H1 (cell line): Measurements from ENCODE around the gene PXN. TPM values are rescaled to one million over a fixed set of nuclear protein-coding genes. Genes with fewer than 3 reads are reported as not detected.

Source experiments
- CTCF ChIA-PET: fragments of 300-600 bp; sonication (Branson Sonifier 250); formaldehyde crosslinking; loops from one replicate; lab custom pipeline; 2021; ENCODE audit not compliant: partially characterized antibody; lab: Charles Lee
- POLR2A ChIA-PET: fragments of 300-600 bp; sonication (Branson Sonifier 250); formaldehyde crosslinking; loops from one replicate; lab custom pipeline; 2021; ENCODE audit warnings: inconsistent platforms; ENCODE audit not compliant: partially characterized antibody; lab: Charles Lee
- DNase-seq, 2 experiments: peaks; one replicate each; pipeline versions ENCODE4 v3.0.0 to v3.0.0-alpha.2; 2010 to 2022; ENCODE audit warnings: low spot score in 2 of 2, low read depth in 1 of 2, mixed read lengths in 1 of 2
- FAIRE-seq: peaks from 2 replicates; lab custom pipeline; 2011; peaks lifted over from hg19 to GRCh38; lab: Jason Lieb, UNC
- H2AFZ ChIP-seq: 2 replicates; pipeline ENCODE4 v1.8.1; 2012; ENCODE audit warnings: low read length, inconsistent platforms
- H2AK5ac ChIP-seq: 2 replicates; pipeline ENCODE4 v1.6.1; 2013; ENCODE audit warnings: low read depth, low read length
- H2BK120ac ChIP-seq: replicated peaks from 2 replicates; pipeline ENCODE3; 2013; ENCODE audit warnings: low read depth, low read length, inconsistent platforms
- H2BK12ac ChIP-seq: 2 replicates; pipeline ENCODE4 v1.6.1; 2013; ENCODE audit warnings: low read depth, low read length
- H2BK15ac ChIP-seq: 2 replicates; pipeline ENCODE4 v1.6.1; 2013; ENCODE audit warnings: low read length
- H2BK20ac ChIP-seq: 2 replicates; pipeline ENCODE4 v1.6.1; 2013; ENCODE audit warnings: low read length
- H2BK5ac ChIP-seq: 2 replicates; pipeline ENCODE4 v1.6.1; 2013; ENCODE audit warnings: low read depth, low read length
- H3K14ac ChIP-seq: 2 replicates; pipeline ENCODE4 v1.6.1; 2013; ENCODE audit warnings: inconsistent platforms; ENCODE audit not compliant: insufficient read length
- H3K18ac ChIP-seq: 2 replicates; pipeline ENCODE4 v1.6.1; 2013; ENCODE audit warnings: low read length; ENCODE audit errors: extremely low read depth
- H3K23ac ChIP-seq: 2 replicates; pipeline ENCODE4 v1.6.1; 2013; ENCODE audit warnings: inconsistent platforms; ENCODE audit not compliant: insufficient read length
- H3K23me2 ChIP-seq: 2 replicates; pipeline ENCODE4 v1.6.1; 2013; ENCODE audit warnings: low read depth, low read length
- H3K27ac ChIP-seq: 2 replicates; pipeline ENCODE4 v1.6.1; 2011; ENCODE audit warnings: low read depth, low read length, inconsistent platforms
- H3K27me3 ChIP-seq, 4 experiments: replicated peaks in 1 of 4; 1 replicate in 1 of 4; 2 replicates in 3 of 4; pipeline versions ENCODE4 v1.6.1 to v1.8.1; 2011 to 2013; ENCODE audit warnings: low read length in 3 of 4, mild to moderate bottlenecking in 3 of 4, inconsistent platforms in 2 of 4, mixed read lengths in 2 of 4, moderate library complexity in 1 of 4; ENCODE audit not compliant: control insufficient read depth in 3 of 4, insufficient read depth in 3 of 4; ENCODE audit errors: extremely low read depth in 1 of 4
- H3K36me3 ChIP-seq, 4 experiments: 2 replicates each; pipeline versions ENCODE4 v1.6.1 to v1.8.1; 2011 to 2013; ENCODE audit warnings: mild to moderate bottlenecking in 4 of 4, low read length in 3 of 4, moderate library complexity in 2 of 4, control low read depth in 1 of 4, inconsistent platforms in 1 of 4; ENCODE audit not compliant: insufficient read depth in 4 of 4, control insufficient read depth in 2 of 4
- H3K4ac ChIP-seq: replicated peaks from 2 replicates; pipeline ENCODE3; 2013; ENCODE audit warnings: low read length, low read depth, mixed read lengths, inconsistent platforms; ENCODE audit not compliant: insufficient read length
- H3K4me1 ChIP-seq, 4 experiments: replicated peaks in 1 of 4; 1 replicate in 1 of 4; 2 replicates in 3 of 4; pipeline versions ENCODE4 v1.6.1 to v1.8.1; 2011 to 2013; ENCODE audit warnings: low read length in 3 of 4, inconsistent platforms in 2 of 4, mixed read lengths in 1 of 4; ENCODE audit not compliant: insufficient read depth in 4 of 4, control insufficient read depth in 3 of 4
- H3K4me2 ChIP-seq, 2 experiments: 2 replicates each; pipeline versions ENCODE4 v1.6.1 to v1.8.1; 2011 to 2013; ENCODE audit warnings: low read depth in 2 of 2, low read length in 2 of 2, control low read depth in 1 of 2, inconsistent platforms in 1 of 2, mild to moderate bottlenecking in 1 of 2; ENCODE audit not compliant: insufficient read depth in 1 of 2
- H3K4me3 ChIP-seq, 4 experiments: fragments of 200-600, 300-600 bp in 1 of 4; sonication (generic), shearing (Covaris generic), sonication (Bioruptor Twin) in 1 of 4; 2 replicates each; pipeline versions ENCODE4 v1.5.1 to v1.8.1; 2011 to 2016; ENCODE audit warnings: low read length in 4 of 4, low read depth in 3 of 4, control low read depth in 2 of 4, inconsistent platforms in 2 of 4, mild to moderate bottlenecking in 2 of 4, mixed read lengths in 1 of 4, moderate library complexity in 1 of 4; ENCODE audit not compliant: insufficient read depth in 2 of 4; ENCODE audit errors: extremely low read depth in 1 of 4
- H3K56ac ChIP-seq: replicated peaks from 2 replicates; pipeline ENCODE3; 2013; ENCODE audit warnings: low read depth, mild to moderate bottlenecking, mixed read lengths, low read length, inconsistent platforms; ENCODE audit not compliant: insufficient read length
- H3K79me1 ChIP-seq: 2 replicates; pipeline ENCODE4 v1.6.1; 2013; ENCODE audit warnings: low read depth, low read length, control low read depth
- H3K79me2 ChIP-seq, 2 experiments: 2 replicates each; pipeline versions ENCODE4 v1.6.1 to v1.8.1; 2012 to 2013; ENCODE audit warnings: low read length in 2 of 2, mild to moderate bottlenecking in 2 of 2, inconsistent platforms in 1 of 2; ENCODE audit not compliant: insufficient read depth in 2 of 2, control insufficient read depth in 1 of 2
- H3K9ac ChIP-seq, 4 experiments: replicated peaks in 1 of 4; 1 replicate in 1 of 4; 2 replicates in 3 of 4; pipeline versions ENCODE4 v1.6.1 to v1.8.1; 2011 to 2013; ENCODE audit warnings: low read depth in 3 of 4, low read length in 3 of 4, control low read depth in 2 of 4, mild to moderate bottlenecking in 2 of 4, moderate library complexity in 2 of 4, inconsistent platforms in 1 of 4; ENCODE audit errors: extremely low read depth in 1 of 4
- H3K9me3 ChIP-seq, 2 experiments: 2 replicates each; pipeline versions ENCODE4 v1.6.1 to v1.8.1; 2012 to 2013; ENCODE audit warnings: mild to moderate bottlenecking in 2 of 2, moderate library complexity in 2 of 2, control low read depth in 1 of 2, inconsistent platforms in 1 of 2, low read depth in 1 of 2, low read length in 1 of 2, mixed read lengths in 1 of 2; ENCODE audit not compliant: insufficient read depth in 2 of 2
- H4K20me1 ChIP-seq, 2 experiments: replicated peaks in 1 of 2; 2 replicates each; pipeline versions ENCODE3 to v1.8.1; 2011 to 2013; ENCODE audit warnings: inconsistent platforms in 2 of 2, low read length in 2 of 2, mild to moderate bottlenecking in 1 of 2; ENCODE audit not compliant: insufficient read depth in 2 of 2, control insufficient read depth in 1 of 2
- H4K5ac ChIP-seq: 2 replicates; pipeline ENCODE4 v1.6.1; 2013; ENCODE audit warnings: low read length, low read depth, mixed read lengths, inconsistent platforms; ENCODE audit not compliant: insufficient read length
- H4K8ac ChIP-seq: 2 replicates; pipeline ENCODE4 v1.8.0; 2013; ENCODE audit warnings: mild to moderate bottlenecking, moderate library complexity, low read length, inconsistent platforms; ENCODE audit not compliant: insufficient read depth; ENCODE audit errors: extremely low read depth
- H4K91ac ChIP-seq: replicated peaks from 2 replicates; pipeline ENCODE3; 2013; ENCODE audit warnings: low read length, mixed read lengths, inconsistent platforms; ENCODE audit not compliant: insufficient read length
- BACH1 ChIP-seq: IDR thresholded peaks from 2 replicates; pipeline ENCODE4 v1.6.1; 2012; ENCODE audit warnings: low read length, improper control_type of control experiment
- CBX8 ChIP-seq: fragments of 300-800, 300-1000 bp; sonication (generic); IDR thresholded peaks from 2 replicates; pipeline ENCODE4 v1.7.1; 2016; ENCODE audit warnings: low read depth, low read length, borderline replicate concordance
- CEBPB ChIP-seq: IDR thresholded peaks from 2 replicates; pipeline ENCODE4 v1.6.1; 2012; ENCODE audit warnings: low read depth, low read length
- CHD1 ChIP-seq: IDR thresholded peaks from 2 replicates; pipeline ENCODE4 v1.6.1; 2012; ENCODE audit warnings: low read depth, low read length, improper control_type of control experiment
- CTBP2 ChIP-seq: IDR thresholded peaks from 2 replicates; pipeline ENCODE4 v1.7.0; 2011; ENCODE audit warnings: borderline replicate concordance, mild to moderate bottlenecking, moderate library complexity, mixed read lengths, low read length; ENCODE audit not compliant: insufficient read depth, insufficient read length
- EP300 ChIP-seq, 2 experiments: IDR thresholded peaks; 1 replicate in 1 of 2; 2 replicates in 1 of 2; pipeline ENCODE4 v1.6.1; 2011 to 2012; ENCODE audit warnings: low read depth in 2 of 2, low read length in 2 of 2, mild to moderate bottlenecking in 2 of 2, borderline replicate concordance in 1 of 2, inconsistent platforms in 1 of 2, moderate library complexity in 1 of 2
- FOSL1 ChIP-seq: IDR thresholded peaks from 2 replicates; pipeline ENCODE4 v1.6.1; 2011; ENCODE audit warnings: mild to moderate bottlenecking, low read depth, low read length, moderate library complexity; ENCODE audit not compliant: insufficient read depth
- KDM5A ChIP-seq: fragments of 200-600 bp; IDR thresholded peaks from 2 replicates; pipeline ENCODE4 v1.7.1; 2012; ENCODE audit warnings: mild to moderate bottlenecking, low read length, inconsistent platforms, mixed read lengths
- NANOG ChIP-seq: IDR thresholded peaks from 2 replicates; pipeline ENCODE4 v1.6.1; 2011; ENCODE audit warnings: low read length, low read depth, mild to moderate bottlenecking, inconsistent platforms; ENCODE audit not compliant: insufficient read depth, poor library complexity, severe bottlenecking
- PHF8 ChIP-seq: fragments of 200-600 bp; sonication (generic); conservative IDR thresholded peaks from 2 replicates; pipeline ENCODE4 v1.7.1; 2012; ENCODE audit warnings: low read depth, mild to moderate bottlenecking, inconsistent platforms, low read length, moderate library complexity
- POLR2A ChIP-seq, 2 experiments: IDR thresholded peaks; 1 replicate in 1 of 2; 2 replicates in 1 of 2; pipeline ENCODE4 v1.6.1; 2011; ENCODE audit warnings: low read depth in 2 of 2, low read length in 2 of 2, mild to moderate bottlenecking in 2 of 2; ENCODE audit errors: control extremely low read depth in 1 of 2
- SUZ12 ChIP-seq: fragments of 200-600 bp; sonication (generic); IDR thresholded peaks from 2 replicates; pipeline ENCODE4 v1.6.1; 2012; ENCODE audit warnings: mild to moderate bottlenecking, inconsistent platforms, low read length, moderate library complexity, mixed read lengths
- TAF1 ChIP-seq: IDR thresholded peaks from 2 replicates; pipeline ENCODE4 v1.6.1; 2011; ENCODE audit warnings: mild to moderate bottlenecking, low read depth, low read length
- TEAD4 ChIP-seq: IDR thresholded peaks from 2 replicates; pipeline ENCODE4 v1.6.1; 2012; ENCODE audit warnings: low read depth, low read length, inconsistent platforms, mixed read lengths
- WGBS, 2 experiments: shearing (Covaris generic) in 1 of 2; methylation state at CpG; one replicate each; pipeline versions ENCODE4 v1.1.6 to v1.1.7; 2013 to 2015; ENCODE audit warnings: low lambda C conversion rate in 2 of 2, mixed read lengths in 2 of 2, inconsistent platforms in 1 of 2, low coverage in 1 of 2, missing lambda C conversion rate in 1 of 2; ENCODE audit not compliant: insufficient replicate concordance in 2 of 2, insufficient coverage in 1 of 2, insufficient read length in 1 of 2; ENCODE audit errors: extremely low coverage in 1 of 2, missing lambda C conversion rate in 1 of 2; 5-methylcytosine and 5-hydroxymethylcytosine counted together
- polyA plus RNA-seq, 7 experiments: library from polyadenylated mRNA; depleted of rRNA in 3 of 7; stranded (reverse) in 5 of 7; unstranded in 2 of 7; fragments of >200 nt in 5 of 7; fragments of 200-250 nt in 2 of 7; gene quantifications; 1 replicate in 5 of 7; 2 replicates in 1 of 7; 4 replicates in 1 of 7; pipeline versions ENCODE4 v1.2.1 to v1.2.3, GENCODE V29; 2011 to 2013; ENCODE audit warnings: missing spikeins in 2 of 7, mixed read lengths in 2 of 7
- total RNA-seq: library from RNA; stranded (reverse); fragmentation: NEBNext Ultra II Directional; extraction: Animal tissue kit (Norgen Biotek cat#: 25700); gene quantifications from 2 replicates; pipeline ENCODE4 v1.2.1, GENCODE V29; 2021

The PXN gene
- total and polyA plus RNA-seq, 2 of the 8 experiments (the other 6 are each of a cell fraction or from before 2014, with no cell fraction given), result 51.0 to 105 TPM

GRCh38 chr12:120169946-120170345 is 95.6 kb downstream of the PXN start:
- no peaks in the 10 kb centered on the region; the same call in 1 of the 2 replicates for H3K79me1 ChIP-seq
- H3K4ac ChIP-seq, result no peak overlapping the region
- no peak overlapping the region for H3K27ac ChIP-seq
- H3K4me1 ChIP-seq, result no peaks in the 10 kb centered on the region
- H3K9ac ChIP-seq, result no peak overlapping the region
- H2BK20ac ChIP-seq, result no peak overlapping the region
- no peak for FAIRE-seq
- no peaks in the 10 kb centered on the region for H3K23me2 ChIP-seq
- no peak overlapping the region for H4K5ac ChIP-seq
- peaks cover 32 to 72% (median 56%) of the 10 kb centered on the region in 4 experiments for H3K36me3 ChIP-seq
- H2BK5ac ChIP-seq, result no peak overlapping the region
- ChIA-PET CTCF (interaction anchor here (1.1 kb wide), 1 partner anchor 32 kb away, joined by 3 read pairs; no protein-coding TSS in a partner anchor), POLR2A (interaction anchor here (1.0 to 20.9 kb wide), 7 partner anchors 8 to 32 kb away, joined by 3 to 358 read pairs (median 8); partner anchors contain the start of genes GCN1 and RPLP0)
- no peak overlapping the region for H3K4me3 ChIP-seq
- peaks cover 0 to 7% of the 10 kb centered on the region in 2 experiments for H4K20me1 ChIP-seq
- no peaks in the 10 kb centered on the region for H3K9me3 ChIP-seq
- no peak overlapping the region for H4K91ac ChIP-seq
- no peak overlapping the region for H3K18ac ChIP-seq
- no peak overlapping the region for H2BK12ac ChIP-seq
- no peak for DNase-seq
- no peaks in the 10 kb centered on the region for H3K79me2 ChIP-seq
- H2BK15ac ChIP-seq, result no peak overlapping the region
- H2AFZ ChIP-seq, result no peak overlapping the region
- no peak overlapping the region; the same call in 1 of the 2 replicates for H4K8ac ChIP-seq
- WGBS, 2 experiments, result 90% methylated on average over 2 of the region's 2 CpGs; no CpG with 5 or more reads in 1 of the 2 experiments
- H3K27me3 ChIP-seq, result no peaks in the 10 kb centered on the region
- no peak overlapping the region for H3K4me2 ChIP-seq
- no peak overlapping the region for H3K56ac ChIP-seq
- no peak overlapping the region for H3K23ac ChIP-seq
- H2AK5ac ChIP-seq, result no peak overlapping the region
- no peak overlapping the region for H2BK120ac ChIP-seq
- no peak overlapping the region for H3K14ac ChIP-seq
- TF ChIP-seq BACH1 (no peak), PHF8 (no peak), SUZ12 (no peak), EP300 (IDR thresholded peaks at IDR 0.05; ENCODE audit: borderline replicate concordance in 1 of 2, low read depth in 2 of 2, low read length in 2 of 2) (no peak), CBX8 (no peak), CEBPB (no peak), KDM5A (no peak), NANOG (no peak), POLR2A (IDR thresholded peaks at IDR 0.05; ENCODE audit: control extremely low read depth in 1 of 2, low read depth in 2 of 2, low read length in 2 of 2) (no peak), TEAD4 (no peak), CTBP2 (no peak), FOSL1 (no peak), CHD1 (no peak), TAF1 (no peak)
